Esophagus squamous epithelium (tissue), 4 donors: ENCODE results near the gene GLG1.

Source experiments
- CTCF ChIP-seq, 6 experiments: fragments of 450-650 bp in 4 of 6; fragments of 200-600 bp in 2 of 6; sonication (generic) in 2 of 6; IDR thresholded peaks; one replicate each; pipeline ENCODE4 v1.5.1; 2016 to 2019; ENCODE audit warnings: antibody characterized with exemption in 6 of 6, mild to moderate bottlenecking in 4 of 6, moderate library complexity in 4 of 6
- POLR2A ChIP-seq, 4 donors: fragments of 450-650 bp; IDR thresholded peaks; one replicate each; pipeline ENCODE4 v1.6.1; 2017; ENCODE audit warnings: antibody characterized with exemption in 4 of 4, mild to moderate bottlenecking in 4 of 4, moderate library complexity in 3 of 4

DNA sequence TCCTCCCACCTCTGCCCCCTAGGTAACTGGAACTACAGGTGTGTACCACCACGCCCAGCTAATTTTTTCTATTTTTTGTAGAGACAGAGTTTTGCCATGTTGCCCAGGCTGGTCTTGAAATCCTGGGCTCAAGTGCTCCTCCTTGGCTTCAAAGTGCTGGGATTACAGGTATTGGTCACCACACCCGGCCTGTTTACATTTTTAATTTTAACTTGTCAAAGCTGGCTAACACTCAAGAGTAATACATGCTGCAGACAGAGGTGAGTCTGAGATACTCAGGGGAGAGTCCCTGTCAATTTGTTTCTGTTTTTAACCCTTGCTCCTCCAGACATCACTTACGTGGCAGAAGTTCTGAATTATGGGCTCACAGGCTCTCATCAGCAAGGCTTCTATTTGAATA, 134.9 kb downstream of the GLG1 start:
- TF ChIP-seq CTCF (IDR thresholded peaks at IDR 0.05) (no peak), POLR2A (IDR thresholded peaks at IDR 0.05) (no peak)
